Neutrophil (primary cell): ENCODE data around the gene CRNKL1.

Experiments used
- H3K27ac ChIP-seq: fragments of 200-600 bp; sonication (generic); 2 replicates; pipeline ENCODE4 v1.5.1; 2016; ENCODE audit warnings: mild to moderate bottlenecking, moderate library complexity
- H3K27me3 ChIP-seq: fragments of 200-600 bp; sonication (generic); 2 replicates; pipeline ENCODE4 v1.6.0; 2016; ENCODE audit warnings: mild to moderate bottlenecking
- H3K36me3 ChIP-seq: fragments of 200-600 bp; sonication (generic); 2 replicates; pipeline ENCODE4 v1.5.1; 2017
- H3K4me1 ChIP-seq, 2 experiments: fragments of 200-600 bp in 1 of 2; sonication (generic) in 1 of 2; 1 replicate in 1 of 2; 2 replicates in 1 of 2; pipeline versions ENCODE4 v1.5.1 to v1.6.1; 2013 to 2016; ENCODE audit warnings: low read depth in 1 of 2, low read length in 1 of 2, mild to moderate bottlenecking in 1 of 2, moderate library complexity in 1 of 2; ENCODE audit not compliant: control insufficient read depth in 1 of 2, insufficient read depth in 1 of 2
- H3K4me3 ChIP-seq, 2 experiments: fragments of 200-600 bp in 1 of 2; sonication (generic) in 1 of 2; 1 replicate in 1 of 2; 2 replicates in 1 of 2; pipeline ENCODE4 v1.5.1; 2013 to 2016; ENCODE audit warnings: low read depth in 1 of 2, low read length in 1 of 2, mild to moderate bottlenecking in 1 of 2, moderate library complexity in 1 of 2
- H3K9me3 ChIP-seq: fragments of 200-600 bp; sonication (generic); 2 replicates; pipeline ENCODE4 v1.5.1; 2016
- CTCF ChIP-seq: fragments of 200-600 bp; sonication (generic); IDR thresholded peaks from 2 replicates; pipeline ENCODE4 v1.5.1; 2016; ENCODE audit warnings: antibody characterized with exemption

CRNKL1 gene

GRCh38 chr20:20092827-20093226 is 40.6 kb upstream of the CRNKL1 start:
- H3K27ac ChIP-seq = no peak overlapping the region
- H3K9me3 ChIP-seq = no peaks in the 10 kb centered on the region
- no peak overlapping the region for H3K4me3 ChIP-seq
- no peaks in the 10 kb centered on the region for H3K36me3 ChIP-seq
- peaks cover 9% of the 10 kb centered on the region for H3K27me3 ChIP-seq
- no peaks in the 10 kb centered on the region for H3K4me1 ChIP-seq
- no peak for TF ChIP-seq CTCF

DNA sequence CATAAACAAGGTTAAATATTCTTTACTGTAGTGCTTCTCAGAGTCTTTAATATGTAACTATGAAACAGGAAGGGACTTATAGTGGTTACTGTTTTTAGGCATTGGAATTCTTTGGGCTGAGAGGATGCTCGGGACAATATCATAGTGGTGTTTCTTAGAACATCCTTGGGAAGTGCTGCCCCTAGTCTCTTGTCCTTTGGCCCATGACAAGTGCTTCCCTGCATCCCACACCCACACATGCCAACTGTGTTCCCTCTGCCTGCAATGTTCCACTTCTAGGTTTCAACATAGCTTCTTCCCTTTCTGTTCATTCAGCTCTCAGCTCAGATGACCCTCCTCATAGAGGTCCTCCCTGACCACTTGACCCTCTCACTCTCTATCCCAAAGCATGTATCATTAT is 37.7 kb upstream of the CRNKL1 start:
- H3K9me3 ChIP-seq = no peaks in the 10 kb centered on the region
- peaks cover 12% of the 10 kb centered on the region for H3K27me3 ChIP-seq
- TF ChIP-seq CTCF = no peak
- no peak overlapping the region for H3K4me3 ChIP-seq
- H3K27ac ChIP-seq = no peak overlapping the region
- no peaks in the 10 kb centered on the region for H3K36me3 ChIP-seq
- H3K4me1 ChIP-seq = no peaks in the 10 kb centered on the region

- H3K4me3 ChIP-seq = no peak overlapping the region
- H3K9me3 ChIP-seq = no peaks in the 10 kb centered on the region
These were observed 36.8 kb upstream of the CRNKL1 start for GRCh38 chr20:20089018-20089417.

DNA sequence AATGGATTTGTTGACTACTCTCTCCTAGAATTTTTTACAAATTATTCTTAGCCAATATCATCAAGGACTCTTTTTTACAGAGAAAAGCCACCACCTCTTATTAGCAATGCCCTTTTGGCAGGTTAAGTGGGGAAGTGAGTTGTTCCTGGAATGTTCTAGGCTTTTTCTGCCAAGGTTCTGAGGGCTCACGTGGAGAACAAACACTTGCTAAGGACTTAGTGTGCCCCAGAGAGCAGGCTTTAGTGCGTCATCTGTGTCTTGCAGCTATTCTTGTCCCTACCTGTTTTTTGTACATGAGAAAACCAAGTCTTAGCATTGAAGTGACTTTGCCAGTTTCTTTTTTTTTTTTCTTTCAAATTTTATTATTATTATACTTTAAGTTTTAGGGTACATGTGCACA is 33.5 kb upstream of the CRNKL1 start:
- Histone ChIP-seq H3K4me1 (no peaks in the 10 kb centered on the region), H3K27ac (no peak overlapping the region), H3K4me3 (no peak overlapping the region), H3K9me3 (no peaks in the 10 kb centered on the region), H3K27me3 (peaks cover 27% of the 10 kb centered on the region), H3K36me3 (no peaks in the 10 kb centered on the region)
- no peak for TF ChIP-seq CTCF

More at GRCh38 chr20:20089018-20089417, 36.8 kb upstream of the CRNKL1 start:
- no peaks in the 10 kb centered on the region for H3K36me3 ChIP-seq
- H3K27ac ChIP-seq = no peak overlapping the region
- no peaks in the 10 kb centered on the region for H3K4me1 ChIP-seq
- H3K27me3 ChIP-seq = peaks cover 12% of the 10 kb centered on the region
- no peak for TF ChIP-seq CTCF

DNA sequence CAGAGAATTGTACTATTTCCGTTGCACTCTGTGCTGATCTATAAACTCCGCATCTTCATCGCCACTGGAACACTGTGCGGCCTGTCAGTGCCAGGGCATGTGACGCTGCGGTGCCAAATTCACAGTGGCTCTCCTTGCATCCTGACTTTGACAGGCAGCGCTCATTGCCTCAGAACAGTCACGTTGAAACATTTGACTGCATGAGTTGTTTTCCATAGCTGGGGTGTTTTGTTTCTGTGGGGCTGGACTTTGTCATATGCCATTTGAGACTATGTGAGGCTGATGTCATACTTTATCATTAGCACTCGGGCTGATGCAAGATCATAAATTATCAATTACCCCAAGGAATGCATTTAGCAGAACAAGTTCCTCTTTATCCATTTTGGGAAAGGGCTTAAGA is 32.8 kb upstream of the CRNKL1 start:
- Histone ChIP-seq H3K27me3 (peaks cover 31% of the 10 kb centered on the region), H3K9me3 (no peaks in the 10 kb centered on the region), H3K36me3 (no peaks in the 10 kb centered on the region), H3K27ac (no peak overlapping the region), H3K4me1 (no peaks in the 10 kb centered on the region), H3K4me3 (no peak overlapping the region)
- no peak for TF ChIP-seq CTCF

- Histone ChIP-seq H3K27ac (no peak overlapping the region), H3K9me3 (no peaks in the 10 kb centered on the region), H3K4me1 (no peaks in the 10 kb centered on the region), H3K27me3 (peaks cover 27% of the 10 kb centered on the region), H3K36me3 (no peaks in the 10 kb centered on the region), H3K4me3 (no peak overlapping the region)
- TF ChIP-seq CTCF = no peak
These were observed 32.1 kb upstream of the CRNKL1 start for GRCh38 chr20:20084296-20084752.
